Retinal pigment epithelial cell (primary cell): ENCODE measurements around the gene KIAA1549.
"Not testable (repeated sequence)": the region's sequence is repeated elsewhere in the genome, so short reads cannot be mapped to it uniquely, and the experiment has no call there.

Experiments used
- DNase-seq: peaks from one replicate; pipeline ENCODE4 v3.0.0-alpha.2; 2010; ENCODE audit warnings: low read depth
- H3K4me3 ChIP-seq: 2 replicates; pipeline ENCODE4 v1.5.1; 2011; ENCODE audit warnings: mild to moderate bottlenecking, low read length, control low read depth, moderate library complexity
- TF ChIP-seq, protein P1 (sequence below): conservative IDR thresholded peaks from 2 replicates; pipeline ENCODE4 v1.5.1; 2011; ENCODE audit warnings: low read depth, low read length, control low read depth, inconsistent platforms

KIAA1549 gene

GRCh38 chr7:138943061-138943460 is 38.1 kb downstream of the KIAA1549 start:
- no peak overlapping the region for H3K4me3 ChIP-seq
- TF ChIP-seq, protein P1, sequence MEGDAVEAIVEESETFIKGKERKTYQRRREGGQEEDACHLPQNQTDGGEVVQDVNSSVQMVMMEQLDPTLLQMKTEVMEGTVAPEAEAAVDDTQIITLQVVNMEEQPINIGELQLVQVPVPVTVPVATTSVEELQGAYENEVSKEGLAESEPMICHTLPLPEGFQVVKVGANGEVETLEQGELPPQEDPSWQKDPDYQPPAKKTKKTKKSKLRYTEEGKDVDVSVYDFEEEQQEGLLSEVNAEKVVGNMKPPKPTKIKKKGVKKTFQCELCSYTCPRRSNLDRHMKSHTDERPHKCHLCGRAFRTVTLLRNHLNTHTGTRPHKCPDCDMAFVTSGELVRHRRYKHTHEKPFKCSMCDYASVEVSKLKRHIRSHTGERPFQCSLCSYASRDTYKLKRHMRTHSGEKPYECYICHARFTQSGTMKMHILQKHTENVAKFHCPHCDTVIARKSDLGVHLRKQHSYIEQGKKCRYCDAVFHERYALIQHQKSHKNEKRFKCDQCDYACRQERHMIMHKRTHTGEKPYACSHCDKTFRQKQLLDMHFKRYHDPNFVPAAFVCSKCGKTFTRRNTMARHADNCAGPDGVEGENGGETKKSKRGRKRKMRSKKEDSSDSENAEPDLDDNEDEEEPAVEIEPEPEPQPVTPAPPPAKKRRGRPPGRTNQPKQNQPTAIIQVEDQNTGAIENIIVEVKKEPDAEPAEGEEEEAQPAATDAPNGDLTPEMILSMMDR: no peak
- DNase-seq: no peak

GRCh38 chr7:138941545-138941944 is 39.6 kb downstream of the KIAA1549 start:
- no peak overlapping the region for H3K4me3 ChIP-seq
- DNase-seq: no peak
- TF ChIP-seq, protein P1: no peak

DNA sequence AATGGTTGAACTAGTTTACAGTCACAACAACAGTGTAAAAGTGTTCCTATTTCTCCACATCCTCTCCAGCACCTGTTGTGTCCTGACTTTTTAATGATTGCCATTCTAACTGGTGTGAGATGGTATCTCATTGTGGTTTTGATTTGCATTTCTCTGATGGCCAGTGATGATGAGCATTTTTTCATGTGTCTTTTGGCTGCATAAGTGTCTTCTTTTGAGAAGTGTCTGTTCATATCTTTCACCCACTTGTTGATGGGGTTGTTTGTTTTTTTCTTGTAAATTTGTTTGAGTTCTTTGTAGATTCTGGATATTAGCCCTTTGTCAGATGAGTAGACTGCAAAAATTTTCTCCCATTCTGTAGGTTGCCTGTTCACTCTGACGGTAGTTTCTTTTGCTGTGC is 40.6 kb downstream of the KIAA1549 start:
- H3K4me3 ChIP-seq, DNase-seq: not testable (repeated sequence)

GRCh38 chr7:138937484-138937883 is 43.7 kb downstream of the KIAA1549 start:
- TF ChIP-seq, protein P1: no peak
- no peak overlapping the region for H3K4me3 ChIP-seq
- no peak for DNase-seq

- peak; percentile 52 for DNase-seq
- no peak overlapping the region for H3K4me3 ChIP-seq
- TF ChIP-seq, protein P1: no peak
Measured at GRCh38 chr7:138935465-138936011, 45.7 kb downstream of the KIAA1549 start.

GRCh38 chr7:138934861-138935260 is 46.3 kb downstream of the KIAA1549 start:
- no peak overlapping the region for H3K4me3 ChIP-seq
- TF ChIP-seq, protein P1: no peak
- no peak for DNase-seq

GRCh38 chr7:138934367-138934766 is 46.8 kb downstream of the KIAA1549 start:
- no peak for DNase-seq
- TF ChIP-seq, protein P1: no peak

DNA sequence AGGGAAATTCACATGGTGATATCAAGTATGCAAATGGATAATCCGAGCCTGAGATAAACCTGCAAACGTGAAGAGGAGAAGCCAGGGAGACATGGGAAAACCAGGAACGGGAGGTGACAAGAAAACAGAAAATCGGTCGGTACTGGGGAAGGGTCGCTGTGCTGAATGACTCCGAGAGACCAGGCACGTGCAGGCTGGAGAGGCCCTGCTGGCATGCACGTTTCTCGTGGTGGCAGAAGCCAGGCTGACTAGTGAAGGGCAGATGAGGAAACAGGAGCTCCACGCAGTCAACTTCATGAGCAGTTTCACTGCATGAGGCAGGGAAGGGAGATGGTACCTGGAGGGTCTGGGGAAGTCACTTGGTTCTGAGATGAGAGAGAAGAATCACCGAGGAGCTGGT is 48.3 kb downstream of the KIAA1549 start:
- no peak for DNase-seq
- H3K4me3 ChIP-seq: no peak overlapping the region
- TF ChIP-seq, protein P1: no peak

More at GRCh38 chr7:138934367-138934766, 46.8 kb downstream of the KIAA1549 start:
- H3K4me3 ChIP-seq: no peak overlapping the region
